Colon (tissue), 2 donors: Measurements from ENCODE around the gene ATP1B1.
"Not testable (repeated sequence)": the region's sequence is repeated elsewhere in the genome, so short reads cannot be mapped to it uniquely, and the experiment has no call there.

Experiments used
- FAIRE-seq: peaks from 2 replicates; lab custom pipeline; 2012; peaks lifted over from hg19 to GRCh38; lab: Jason Lieb, UNC
- donor health status: control.
- donor health status: control.

ATP1B1 gene

DNA sequence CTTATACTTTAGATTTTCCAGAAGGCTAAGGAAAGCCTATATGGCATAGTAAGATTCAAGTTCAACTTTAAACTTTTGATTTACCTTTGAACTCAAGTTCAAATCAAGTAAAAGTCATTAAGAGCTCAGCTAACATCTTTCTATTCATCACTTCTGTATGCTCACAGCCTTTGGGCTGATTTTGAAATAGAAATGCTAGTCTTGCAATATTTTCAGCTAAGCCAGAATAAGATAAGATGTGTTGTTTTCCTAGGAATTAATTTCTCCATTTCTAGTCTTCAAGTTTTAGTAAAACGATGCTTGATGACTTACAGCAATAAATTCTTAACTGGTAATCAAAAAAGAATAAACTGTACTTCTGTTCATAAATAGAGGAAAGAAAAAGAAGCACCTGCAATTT, 35.6 kb downstream of the ATP1B1 start:
- FAIRE-seq, result no peak

GRCh38 chr1:169143346-169143745, 36.9 kb downstream of the ATP1B1 start:
- FAIRE-seq, result no peak

DNA sequence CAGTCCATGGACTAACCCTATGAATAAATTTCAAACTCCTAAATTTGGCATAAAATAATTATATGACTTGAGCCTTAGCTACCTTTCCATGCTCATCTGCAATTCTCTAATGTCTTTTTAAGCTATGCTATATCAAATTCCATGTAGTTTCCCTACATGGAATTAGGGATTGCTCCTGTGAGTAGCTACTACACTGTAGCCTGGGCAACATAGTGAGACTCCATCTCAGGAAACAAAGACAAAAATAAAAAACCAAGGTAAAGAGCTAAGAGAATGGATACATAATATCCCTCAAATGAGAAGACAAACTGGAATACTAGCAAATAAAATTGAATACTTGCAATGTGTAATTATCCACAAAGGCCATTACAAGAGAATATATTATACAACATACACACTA, 37.5 kb downstream of the ATP1B1 start:
- FAIRE-seq, result no peak

- no peak for FAIRE-seq
These were observed 38.6 kb downstream of the ATP1B1 start for GRCh38 chr1:169144941-169145626.

DNA sequence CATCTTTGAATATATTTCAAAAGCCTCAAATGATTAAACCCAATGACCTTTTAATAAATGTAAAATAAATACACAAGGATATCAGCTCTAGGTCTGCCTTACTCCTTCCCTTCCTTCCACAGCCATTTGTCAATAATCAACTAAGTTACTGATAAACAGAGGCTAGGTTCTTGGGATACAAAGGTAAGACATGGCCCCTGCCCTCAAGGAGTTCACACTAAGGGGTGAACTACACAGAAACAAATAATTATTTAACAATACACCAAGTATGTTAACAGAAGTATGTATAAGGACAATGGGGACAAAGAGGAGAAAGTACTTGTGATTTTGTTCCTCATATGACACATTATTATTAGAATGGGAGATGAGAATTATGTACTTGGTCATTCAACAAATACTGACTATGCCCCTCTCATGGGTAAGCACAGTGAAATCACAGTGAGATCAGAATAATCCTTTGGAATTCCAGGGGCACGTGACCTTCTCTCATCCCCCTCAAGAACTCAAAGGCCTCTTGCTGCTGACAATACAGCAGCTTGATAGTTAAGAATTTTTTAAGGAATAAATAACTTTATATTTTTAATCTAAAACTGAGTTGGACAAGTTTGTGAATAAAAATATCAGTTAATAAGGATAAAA, 40.2 kb downstream of the ATP1B1 start:
- FAIRE-seq, result no peak

DNA sequence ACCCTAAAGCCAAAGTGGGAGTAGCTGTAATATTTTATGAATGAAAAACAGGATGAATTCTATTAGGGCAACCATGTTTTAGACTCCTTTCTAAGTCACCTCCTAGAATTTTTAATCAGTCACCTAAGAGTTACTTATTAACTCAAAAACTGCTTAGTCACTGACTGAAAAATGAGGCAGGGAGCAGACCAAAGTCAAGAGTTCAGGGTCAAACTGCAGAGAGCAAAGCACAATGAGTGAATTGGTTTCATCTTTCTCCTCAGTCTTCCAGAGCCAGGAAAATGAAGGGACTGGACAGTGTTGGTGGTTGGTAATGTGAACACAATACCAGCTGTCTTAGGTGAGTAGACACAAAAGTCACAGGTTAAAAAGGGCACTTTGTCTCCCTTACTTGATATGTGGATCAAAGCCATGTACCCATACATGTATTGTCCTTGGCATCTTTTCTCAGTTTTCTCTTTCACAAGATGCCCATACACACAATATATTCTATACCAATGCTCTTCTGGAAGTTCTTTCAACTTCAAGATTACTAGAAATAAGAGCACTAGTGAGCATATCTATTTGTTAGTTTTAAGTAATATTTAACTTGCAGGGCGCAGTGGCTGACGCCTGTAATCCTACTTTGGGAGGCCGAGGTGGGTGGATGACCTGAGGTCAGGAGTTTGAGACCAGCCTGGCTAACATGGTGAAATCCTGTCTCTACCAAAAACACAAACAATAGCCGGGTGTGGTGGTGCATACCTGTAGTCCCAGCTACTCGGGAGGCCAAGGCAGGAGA, 42.2 kb downstream of the ATP1B1 start:
- no peak for FAIRE-seq

GRCh38 chr1:169149555-169150286, 43.2 kb downstream of the ATP1B1 start:
- FAIRE-seq, result no peak

DNA sequence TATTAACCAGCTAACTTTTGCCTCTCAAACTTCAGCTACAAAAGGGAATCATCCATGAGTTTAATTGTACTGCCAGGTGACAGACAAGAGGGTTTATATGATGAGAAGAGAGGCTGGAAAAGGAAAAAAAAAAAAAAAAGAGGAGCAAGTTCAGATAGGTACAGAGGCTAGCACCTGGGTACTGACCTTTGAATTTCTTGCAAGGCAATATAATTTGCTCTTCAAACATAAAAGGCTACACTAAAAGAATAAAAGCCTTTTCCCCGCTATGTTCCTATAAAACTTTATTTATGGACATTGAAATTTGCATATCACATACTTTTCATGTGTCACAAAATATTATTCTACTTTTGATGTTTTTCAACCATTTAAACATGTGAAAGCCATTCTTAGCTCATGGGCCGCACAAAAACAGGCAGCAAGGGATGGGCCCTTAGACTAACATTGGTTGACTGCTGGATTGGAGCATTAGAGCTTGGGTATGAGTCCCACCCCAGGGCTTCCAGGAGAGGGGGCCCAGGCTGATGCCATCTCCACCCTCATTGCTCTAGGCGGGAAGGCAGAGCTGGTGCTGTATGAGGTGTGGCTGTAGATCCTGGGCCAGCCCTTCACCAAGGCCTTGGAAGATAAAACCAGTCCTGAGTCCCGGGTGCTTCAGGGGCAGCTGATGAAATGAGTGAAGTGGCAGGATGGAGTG, 44.3 kb downstream of the ATP1B1 start:
- FAIRE-seq, result no peak

DNA sequence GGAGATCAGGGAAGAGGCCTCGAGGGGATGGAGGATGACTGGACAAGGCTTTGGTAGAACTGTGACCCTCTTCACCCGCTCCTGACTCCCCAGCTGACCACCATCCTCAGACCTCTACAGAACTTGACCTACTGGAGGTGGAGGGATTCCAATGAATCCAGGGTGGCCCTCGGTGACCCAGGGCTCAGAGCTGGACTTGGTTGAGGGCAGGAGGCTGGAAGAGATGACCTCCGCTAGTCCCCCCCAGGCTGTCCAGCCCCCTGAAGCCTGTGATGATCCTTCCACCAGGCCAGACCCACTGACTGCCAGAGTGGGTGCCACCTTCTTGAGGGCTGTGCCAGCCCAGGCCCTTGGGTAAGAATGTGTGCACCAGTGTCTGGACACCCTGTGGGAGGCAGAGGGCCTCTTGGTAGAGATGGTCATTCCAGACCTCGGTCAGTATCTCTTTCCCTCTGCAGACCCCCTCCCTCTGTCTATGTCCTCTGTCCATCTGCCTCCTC, 44.9 kb downstream of the ATP1B1 start:
- no peak for FAIRE-seq

- no peak for FAIRE-seq
These were observed 49.2 kb downstream of the ATP1B1 start for GRCh38 chr1:169155675-169156074.

DNA sequence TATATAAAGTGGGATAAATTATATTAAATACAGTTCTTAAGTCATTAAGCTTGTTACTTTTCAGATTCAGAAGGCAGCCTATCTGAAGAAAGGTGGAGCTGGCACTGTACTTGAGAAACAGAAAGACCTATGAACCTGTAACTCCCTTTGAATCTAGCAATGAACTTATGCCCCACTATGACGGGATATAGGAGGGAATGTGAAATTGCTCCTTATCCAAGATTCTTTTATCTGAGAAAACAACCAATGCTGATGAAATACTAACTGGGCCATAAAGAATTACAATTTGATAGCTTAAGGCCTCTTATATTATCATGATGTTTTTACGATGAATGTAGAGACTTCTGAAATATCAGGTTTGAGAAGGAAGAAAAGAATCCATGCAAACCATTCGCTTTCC, 50.1 kb downstream of the ATP1B1 start:
- peak; percentile 43 for FAIRE-seq

DNA sequence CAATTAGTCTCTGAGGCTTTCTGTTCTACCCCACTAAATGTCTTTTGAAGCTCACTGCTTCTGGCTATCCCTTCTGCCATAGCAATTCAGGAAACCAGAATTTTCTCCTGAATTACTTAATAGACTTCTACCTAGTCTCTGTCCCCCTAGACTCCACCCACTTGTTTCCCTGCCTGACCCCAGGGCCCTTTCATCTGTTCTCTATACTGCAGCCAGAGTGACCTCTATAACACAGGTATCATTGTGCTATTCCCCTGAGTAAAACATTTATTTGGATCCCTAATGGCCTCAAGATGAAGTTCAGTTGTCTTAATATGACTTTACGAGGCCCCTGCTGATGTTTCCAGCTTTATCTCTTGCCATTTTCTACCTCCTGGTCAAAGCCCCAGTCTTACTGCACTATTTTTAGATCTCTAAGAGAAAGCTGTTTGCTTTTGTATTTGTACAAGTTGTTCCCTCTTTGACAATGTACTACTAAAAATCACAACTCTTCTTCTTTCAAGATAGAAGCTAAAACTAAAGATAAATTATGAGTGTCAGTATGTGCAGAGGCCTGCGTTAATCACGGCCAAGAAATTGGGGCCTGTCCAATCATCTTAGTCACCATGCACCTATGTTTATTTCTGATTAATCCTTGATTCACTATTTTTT, 54.5 kb downstream of the ATP1B1 start:
- FAIRE-seq, result no peak

GRCh38 chr1:169161496-169162194, 55.2 kb downstream of the ATP1B1 start:
- FAIRE-seq, result no peak

GRCh38 chr1:169163059-169163458, 56.6 kb downstream of the ATP1B1 start:
- no peak for FAIRE-seq

DNA sequence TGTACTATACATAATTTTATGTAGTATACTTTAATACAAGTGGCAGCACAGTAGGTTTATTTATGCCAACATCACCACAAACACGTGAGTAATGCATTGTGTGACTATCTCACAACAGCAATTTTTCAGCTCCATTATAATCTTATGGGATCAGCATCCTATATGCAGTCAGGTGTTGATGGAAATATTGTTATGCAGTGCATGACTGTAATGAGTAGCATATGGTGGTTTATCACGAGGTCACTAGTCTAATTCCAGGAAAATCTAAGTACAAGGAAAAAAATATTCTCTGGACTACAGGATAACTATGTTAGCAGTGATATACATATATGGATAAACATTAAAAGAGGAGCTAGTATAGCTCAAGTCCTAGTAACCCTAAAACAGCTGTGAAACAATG, 69.0 kb downstream of the ATP1B1 start:
- no peak for FAIRE-seq

GRCh38 chr1:169179431-169179830, 72.9 kb downstream of the ATP1B1 start:
- not testable (repeated sequence) for FAIRE-seq

GRCh38 chr1:169180174-169180573, 73.7 kb downstream of the ATP1B1 start:
- no peak for FAIRE-seq
